ENCODE data around the gene JMJD8.

The JMJD8 gene

DNA sequence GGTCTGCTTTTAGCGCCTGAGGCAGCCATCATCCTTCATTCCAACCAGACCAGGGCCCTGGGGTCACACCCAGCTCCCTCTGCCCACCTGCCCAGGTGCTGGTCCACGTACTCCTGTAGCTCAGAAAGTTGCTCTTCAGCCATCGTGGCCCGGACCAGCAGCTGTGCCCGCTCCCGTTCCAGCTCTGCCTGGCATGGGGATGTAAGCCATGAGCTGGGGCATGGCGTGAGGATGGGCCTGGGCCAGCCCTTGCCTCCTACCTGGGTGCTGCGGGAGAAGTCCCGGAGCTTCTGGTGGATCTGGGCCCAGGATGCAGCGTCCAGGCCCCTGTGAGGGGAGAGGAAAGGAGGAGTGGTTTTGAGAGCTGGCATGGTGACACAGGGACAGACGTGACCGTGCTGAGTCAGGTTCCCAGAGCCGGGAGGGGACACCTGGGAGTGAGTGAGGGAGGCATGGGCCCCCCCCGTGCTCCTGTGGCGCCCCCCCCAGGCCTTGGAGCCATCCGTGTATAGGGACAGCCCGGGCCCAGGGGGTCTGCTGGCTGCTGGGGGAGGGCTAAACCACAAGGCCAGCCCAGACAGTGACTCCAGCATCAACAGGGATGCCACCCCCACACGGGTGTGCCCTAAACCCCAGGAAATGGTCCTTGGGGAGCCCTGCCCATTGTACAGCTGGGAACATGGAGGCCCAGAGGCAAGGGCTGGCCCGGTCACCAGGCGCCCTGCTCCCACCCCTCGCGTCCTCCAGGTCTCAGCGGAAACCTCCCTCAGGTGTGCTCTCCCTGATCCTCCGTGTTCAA is 38.9 kb upstream of the JMJD8 start:
- no peak for DNase-seq (ENCODE audit: low spot score)

DNA sequence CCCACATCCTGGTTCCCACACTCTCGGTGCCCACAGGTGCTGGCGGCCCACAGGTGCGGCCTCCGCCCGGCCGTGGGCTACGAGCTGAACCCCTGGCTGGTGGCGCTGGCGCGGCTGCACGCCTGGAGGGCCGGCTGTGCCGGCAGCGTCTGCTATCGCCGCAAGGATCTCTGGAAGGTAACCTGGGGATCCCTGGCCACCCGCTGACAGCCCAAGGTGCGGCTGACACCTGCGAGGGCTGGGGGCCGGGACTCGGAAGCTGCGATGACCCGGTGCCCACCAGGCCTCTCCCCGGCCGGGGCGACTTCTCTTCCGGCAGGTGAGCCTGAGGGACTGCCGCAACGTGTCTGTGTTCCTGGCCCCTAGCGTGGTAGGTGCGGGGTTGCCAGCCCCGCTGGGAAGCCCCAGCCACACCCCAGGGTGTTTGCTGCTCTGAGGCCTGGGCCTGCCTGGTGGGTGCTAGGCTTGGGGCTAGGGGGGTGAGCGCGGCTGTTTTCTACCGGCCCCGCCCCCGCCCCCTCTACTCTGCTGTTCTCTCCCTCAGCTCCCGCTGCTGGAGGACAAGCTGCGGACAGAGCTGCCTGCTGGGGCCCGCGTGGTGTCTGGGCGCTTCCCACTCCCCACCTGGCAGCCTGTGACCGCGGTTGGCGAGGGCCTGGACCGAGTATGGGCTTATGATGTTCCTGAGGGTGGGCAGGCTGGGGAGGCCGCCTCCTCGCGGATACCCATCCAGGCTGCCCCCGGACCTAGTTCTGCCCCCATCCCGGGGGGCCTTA is 37.8 kb upstream of the JMJD8 start:
- DNase-seq (ENCODE audit: low spot score): no peak

DNA sequence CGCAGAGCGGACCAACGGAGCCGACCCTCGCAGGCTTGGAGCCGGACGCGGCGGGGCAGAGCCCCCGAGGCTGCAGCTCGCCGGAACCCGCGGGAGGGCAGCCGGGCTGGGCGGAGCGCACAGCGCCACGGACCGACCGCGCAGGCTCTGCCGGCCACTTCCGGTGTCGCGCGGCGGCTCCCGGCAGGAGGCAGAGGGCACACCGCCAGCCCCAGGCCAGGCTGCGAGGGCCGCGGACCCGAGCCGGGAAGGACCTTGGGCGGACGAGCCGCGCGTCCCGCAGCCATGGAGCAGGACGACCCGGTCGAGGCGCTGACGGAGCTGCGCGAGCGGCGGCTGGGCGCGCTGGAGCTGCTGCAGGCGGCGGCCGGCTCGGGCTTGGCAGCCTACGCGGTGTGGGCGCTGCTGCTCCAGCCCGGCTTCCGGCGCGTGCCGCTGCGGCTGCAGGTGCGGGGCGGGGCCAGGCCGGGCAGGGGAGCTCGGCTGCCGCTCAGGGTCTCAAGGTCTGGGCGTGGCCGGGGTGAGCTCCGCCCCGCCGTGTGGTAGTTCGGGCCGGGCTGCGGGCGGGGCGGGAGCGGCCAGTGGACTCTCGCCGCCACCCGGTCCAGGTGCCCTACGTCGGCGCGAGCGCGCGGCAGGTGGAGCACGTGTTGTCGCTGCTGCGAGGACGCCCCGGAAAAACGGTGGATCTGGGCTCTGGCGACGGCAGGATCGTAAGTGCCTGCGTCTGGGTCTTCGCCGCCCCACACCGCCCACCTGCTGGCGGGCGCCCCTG is 37.0 kb upstream of the JMJD8 start, which contains the start of gene ANTKMT:
Gene ANTKMT (plus strand): TSS at position 157 of the 775 bp plus-strand sequence. CDS start 129 bp downstream, at position 286.
- DNase-seq (ENCODE audit: low spot score): peak; percentile 82

DNA sequence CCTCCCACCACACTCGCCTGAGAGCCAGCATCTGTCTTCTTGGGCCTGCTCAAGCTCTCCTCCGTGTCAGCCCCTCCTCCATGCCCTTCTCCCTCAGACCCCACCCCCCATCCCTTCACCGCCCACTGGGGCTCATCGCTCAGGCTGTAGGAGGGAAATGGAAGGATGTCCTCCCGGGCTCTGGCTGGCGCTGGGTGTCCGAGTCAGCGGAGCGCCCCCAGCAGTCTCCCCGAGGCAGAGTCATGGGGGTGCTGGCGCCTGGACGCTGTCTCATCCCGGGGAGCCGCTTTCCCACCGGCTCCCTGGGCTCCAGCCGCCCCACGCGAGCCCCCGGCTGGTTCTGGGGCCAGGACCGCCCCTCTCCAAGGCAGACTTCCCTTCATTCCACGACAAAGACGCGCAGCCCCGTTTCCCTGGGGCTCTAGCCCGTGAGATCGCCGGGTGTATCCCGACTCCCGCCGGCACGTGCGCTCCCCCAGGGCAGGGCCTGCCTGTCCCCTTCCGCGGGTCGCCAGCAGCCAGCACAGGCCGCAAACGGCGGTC is 36.4 kb upstream of the JMJD8 start:
- peak; percentile 86 for DNase-seq (ENCODE audit: low spot score)

DNA sequence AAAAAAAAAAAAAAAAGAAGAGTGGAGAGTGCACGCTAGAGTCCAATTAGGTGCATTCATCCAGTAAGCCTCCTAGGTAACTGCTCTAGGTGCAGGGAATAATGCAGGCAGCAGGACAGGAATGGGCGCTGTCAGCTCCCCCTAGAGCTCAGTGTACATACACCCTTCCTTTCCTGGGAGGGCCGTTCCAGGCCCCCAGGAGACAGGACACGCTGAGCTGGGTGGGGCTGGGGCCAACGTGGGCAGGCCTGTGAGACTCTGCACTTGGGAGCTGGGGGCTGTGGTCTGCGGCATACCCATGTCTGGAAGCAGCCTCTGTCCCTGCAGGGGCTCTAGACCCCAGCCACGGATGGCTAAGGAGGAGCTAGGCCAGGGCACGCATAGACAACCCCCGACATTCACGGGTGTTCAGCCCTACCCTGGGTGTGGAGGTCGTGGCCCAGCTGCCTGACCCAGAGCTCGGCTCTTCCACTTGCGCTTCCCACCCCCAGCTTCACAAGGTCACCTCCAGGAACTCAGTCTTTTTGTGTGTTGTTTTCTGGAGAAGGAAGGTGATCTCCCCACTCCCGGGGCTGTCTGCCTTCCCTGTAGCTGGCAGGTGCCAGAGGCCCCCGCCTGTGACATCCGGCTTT is 35.8 kb upstream of the JMJD8 start:
- DNase-seq (ENCODE audit: low spot score): peak; percentile 69

DNA sequence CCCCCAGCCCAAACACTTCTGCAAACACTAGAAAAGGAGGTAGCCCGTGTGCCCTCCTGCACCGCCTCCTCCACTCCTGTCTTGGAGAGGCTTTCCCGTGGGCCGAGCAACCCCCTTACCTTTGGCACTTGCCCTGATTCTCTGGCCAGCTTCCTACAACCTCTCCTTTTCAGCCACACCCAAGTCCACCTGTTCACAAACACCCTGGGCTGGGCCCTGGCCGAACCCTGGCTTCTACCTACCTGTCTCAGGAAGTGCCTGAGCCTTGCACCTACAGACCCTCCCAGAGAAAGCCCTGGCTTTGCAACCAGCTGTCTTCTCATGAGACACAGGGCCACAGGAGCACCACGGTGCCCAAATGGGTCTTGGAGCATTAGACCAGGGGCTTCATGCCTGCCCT is 34.8 kb upstream of the JMJD8 start:
- DNase-seq (ENCODE audit: low spot score): no peak

DNA sequence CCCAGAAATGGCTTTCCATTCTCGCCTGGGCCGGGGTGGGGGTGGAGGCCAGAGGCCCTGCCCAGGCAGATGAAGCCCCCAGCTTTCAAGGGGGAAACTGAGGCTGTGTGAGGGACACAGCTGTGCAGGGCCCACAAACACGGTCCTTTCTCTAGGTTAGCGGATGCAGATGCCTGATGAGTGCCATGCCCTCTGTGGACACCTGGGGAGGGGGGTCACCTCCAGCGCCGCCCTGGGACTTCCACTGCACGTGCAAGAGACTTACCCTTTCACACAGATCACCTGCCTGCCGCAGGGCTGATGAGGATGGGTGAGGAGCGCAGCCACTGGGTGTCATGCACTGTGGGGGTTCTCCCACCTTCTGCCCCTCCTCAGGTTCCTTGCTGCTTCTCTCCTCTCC is 34.3 kb upstream of the JMJD8 start:
- no peak for DNase-seq (ENCODE audit: low spot score)

DNA sequence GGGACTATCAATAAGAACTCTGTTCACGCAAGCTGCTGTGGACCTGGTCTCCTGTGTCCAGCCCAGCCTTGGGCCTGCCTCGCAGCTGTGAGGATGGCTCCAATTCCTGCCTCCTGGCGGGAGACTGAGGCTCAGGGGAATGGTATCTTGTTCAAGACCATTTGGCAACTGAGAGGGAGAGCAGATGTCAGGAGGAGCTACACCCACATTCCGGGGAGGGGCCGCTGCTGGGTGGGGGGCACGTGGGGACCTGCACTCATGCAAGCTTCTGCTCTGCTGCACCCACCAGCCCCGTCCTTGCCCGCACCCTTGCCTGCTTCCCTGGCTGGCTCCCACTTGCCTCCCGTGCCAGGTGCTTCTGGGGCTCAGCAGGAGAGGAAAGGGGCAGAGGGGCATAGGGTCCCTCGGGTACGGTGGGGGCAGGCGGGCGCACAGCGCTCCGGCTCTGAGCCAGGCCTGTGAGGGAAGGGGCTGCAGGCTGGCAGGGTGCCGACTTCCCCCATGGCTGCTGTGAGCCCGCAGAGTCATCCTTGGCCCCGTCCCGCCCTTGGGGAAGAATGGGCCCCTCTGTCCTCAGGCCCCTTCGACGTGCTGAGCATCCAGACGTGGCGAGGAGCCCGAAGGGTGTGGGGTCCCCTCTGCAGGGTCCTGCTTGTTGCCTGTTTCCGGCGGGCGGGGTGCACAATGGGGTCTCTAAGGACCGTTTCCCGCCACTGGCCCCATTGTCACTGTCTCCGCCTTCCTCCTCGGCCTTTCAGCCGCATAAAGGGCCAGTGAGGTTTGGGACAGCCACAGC is 33.5 kb upstream of the JMJD8 start:
- DNase-seq (ENCODE audit: low spot score): no peak

DNA sequence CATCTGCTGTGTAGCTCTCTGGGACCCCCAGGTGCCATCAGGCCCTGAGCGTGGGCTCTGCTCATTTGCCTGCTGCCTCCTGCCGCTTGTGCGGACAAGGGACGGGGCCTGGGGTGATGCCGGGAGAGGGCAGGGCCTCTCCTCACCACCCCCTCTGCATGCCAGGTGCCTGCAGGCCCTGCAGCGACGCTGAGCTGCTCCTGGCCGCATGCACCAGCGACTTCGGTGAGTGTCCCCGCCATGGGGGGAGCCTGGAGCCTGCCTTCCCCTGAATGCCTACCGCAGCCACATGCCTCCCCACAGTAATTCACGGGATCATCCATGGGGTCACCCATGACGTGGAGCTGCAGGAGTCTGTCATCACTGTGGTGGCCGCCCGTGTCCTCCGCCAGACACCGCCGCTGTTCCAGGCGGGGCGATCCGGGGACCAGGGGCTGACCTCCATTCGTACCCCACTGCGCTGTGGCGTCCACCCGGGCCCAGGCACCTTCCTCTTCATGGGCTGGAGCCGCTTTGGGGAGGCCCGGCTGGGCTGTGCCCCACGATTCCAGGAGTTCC is 32.7 kb upstream of the JMJD8 start:
- DNase-seq (ENCODE audit: low spot score): no peak

DNA sequence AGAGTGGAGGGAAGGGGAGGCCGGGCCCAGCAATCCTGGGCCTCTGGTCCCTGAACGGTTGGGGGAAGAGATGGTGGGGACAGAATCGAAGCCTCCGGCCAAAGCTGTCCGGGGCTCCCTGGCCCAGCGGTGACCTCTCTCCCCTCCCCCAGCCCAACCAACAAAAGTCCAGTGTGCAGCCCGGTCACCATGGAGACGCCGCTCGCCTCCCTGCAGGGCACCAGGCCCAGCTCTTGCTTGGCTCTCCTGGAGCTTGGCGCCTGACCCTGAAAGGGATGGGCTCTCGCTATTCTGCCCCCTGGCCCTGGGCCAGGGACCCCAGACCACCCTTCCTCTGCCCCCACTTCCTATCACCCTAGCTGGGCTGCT is 32.0 kb upstream of the JMJD8 start:
- peak; percentile 81 for DNase-seq (ENCODE audit: low spot score)

DNA sequence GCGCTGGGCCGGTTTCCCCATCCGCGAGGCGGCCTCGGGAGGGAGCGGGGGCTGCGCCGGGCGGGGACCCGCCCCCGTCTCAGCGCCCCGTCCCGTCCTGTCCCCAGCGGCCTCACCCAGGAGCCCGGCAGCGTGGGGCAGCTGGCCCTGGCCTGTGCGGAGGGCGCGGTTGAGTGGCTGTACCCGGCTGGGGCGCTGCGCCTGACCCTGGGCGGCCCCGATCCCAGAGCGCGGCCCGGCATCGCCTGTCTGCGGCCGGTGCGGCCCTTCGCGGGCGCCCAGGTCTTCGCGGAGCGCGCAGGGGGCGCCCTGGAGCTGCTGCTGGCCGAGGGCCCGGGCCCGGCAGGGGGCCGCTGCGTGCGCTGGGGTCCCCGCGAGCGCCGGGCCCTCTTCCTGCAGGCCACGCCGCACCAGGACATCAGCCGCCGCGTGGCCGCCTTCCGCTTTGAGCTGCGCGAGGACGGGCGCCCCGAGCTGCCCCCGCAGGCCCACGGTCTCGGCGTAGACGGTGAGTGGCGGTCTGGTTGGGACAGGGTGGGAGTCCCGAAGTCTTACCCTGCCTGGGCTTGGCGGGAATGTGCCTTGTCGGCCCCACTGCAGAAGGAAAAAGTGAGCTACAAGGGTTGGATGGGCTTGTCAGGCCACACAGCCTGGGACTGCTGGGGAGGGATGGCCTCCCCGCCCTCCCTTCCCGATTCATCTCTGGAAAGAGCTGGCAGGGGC is 31.5 kb upstream of the JMJD8 start:
- no peak for DNase-seq (ENCODE audit: low spot score)

DNA sequence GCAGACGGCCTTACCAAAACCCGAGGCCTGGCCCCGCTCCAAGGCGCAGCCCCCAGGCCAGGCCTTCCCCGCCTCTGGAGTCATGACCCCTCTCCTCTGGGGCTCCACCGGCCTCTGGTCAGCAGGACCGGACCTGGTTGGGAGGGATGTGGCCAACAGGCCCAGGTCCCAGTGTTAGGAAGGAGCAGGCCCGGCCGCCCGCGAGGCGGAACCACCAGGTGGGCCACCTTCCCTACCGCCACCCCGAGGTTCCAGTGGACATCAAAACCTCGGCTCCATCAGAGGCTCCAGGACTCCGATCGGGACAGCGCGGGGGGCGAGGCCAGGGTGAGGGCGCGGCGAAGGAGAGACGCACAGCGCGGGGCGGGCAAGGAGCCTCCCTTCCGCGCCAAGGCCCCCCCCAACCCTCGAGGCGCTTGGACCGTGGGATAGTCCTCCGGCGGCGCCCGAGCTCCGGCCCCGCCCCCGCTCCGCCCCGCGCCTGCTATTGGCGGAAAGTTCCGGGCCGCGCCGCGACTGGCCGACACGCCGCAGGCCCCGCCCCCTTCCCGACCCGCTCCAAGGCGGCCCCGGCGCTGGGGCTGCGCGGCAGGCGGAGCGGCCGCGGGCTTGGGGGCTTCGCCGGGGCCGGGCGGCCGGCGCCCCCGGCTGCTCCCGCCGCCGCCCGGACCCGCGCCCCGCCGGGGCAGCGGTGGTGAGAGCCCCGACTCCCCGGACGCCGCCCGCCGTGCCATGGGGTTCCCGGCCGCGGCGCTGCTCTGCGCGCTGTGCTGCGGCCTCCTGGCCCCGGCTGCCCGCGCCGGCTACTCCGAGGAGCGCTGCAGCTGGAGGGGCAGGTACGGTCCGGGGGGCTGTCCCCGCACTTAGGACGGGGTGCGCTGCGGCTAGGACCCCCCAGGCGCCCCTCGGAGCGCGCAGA is 30.7 kb upstream of the JMJD8 start, which contains the start of gene METRN:
Gene METRN (plus strand): TSS at position 561 of the 919 bp plus-strand sequence. CDS start 172 bp downstream, at position 733.
- peak; percentile 82 for DNase-seq (ENCODE audit: low spot score)

DNA sequence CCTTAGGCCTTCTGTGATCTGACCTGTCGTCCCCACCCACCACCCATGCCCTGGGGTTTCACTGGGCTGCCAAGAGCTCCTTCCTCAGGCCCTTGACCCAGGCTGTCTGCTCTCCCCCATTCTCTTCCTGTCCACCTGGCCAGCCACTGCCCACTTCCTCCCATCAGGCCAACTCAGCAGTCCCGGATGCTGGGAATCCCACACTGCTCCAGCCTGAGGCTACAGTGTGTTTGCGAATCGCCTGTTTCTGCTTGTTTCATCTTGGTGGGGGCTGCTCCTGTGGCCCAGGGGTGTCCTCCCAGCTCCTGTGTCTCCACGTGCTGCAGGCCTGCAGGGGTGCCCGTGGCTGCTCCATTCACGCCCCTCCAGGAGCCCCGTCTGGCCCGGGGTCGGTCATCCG is 29.9 kb upstream of the JMJD8 start:
- no peak for DNase-seq (ENCODE audit: low spot score)

DNA sequence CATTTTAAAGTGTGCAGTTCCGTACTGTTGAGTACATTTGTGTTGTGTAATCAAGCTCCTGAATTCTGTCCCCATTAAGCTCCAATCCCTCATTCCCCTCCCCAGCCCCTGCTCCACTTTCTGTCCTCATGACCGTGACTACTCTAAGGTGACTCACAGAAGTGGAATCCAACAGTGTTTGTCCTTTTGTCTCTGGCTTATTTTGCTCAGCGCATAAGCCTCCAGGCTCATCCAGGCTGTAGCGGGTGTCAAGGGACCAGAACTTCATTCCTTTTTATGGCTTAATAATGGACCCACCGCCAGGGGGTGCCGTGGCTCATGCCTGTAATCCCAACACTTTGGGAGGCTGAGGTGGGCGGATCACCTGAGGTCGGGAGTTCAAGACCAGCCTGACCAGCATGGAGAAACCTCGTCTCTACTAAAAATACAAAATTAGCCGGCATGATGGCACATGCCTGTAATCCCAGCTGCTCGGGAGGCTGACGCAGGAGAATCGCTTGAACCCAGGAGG is 28.7 kb upstream of the JMJD8 start:
- DNase-seq (ENCODE audit: low spot score): peak; percentile 84

DNA sequence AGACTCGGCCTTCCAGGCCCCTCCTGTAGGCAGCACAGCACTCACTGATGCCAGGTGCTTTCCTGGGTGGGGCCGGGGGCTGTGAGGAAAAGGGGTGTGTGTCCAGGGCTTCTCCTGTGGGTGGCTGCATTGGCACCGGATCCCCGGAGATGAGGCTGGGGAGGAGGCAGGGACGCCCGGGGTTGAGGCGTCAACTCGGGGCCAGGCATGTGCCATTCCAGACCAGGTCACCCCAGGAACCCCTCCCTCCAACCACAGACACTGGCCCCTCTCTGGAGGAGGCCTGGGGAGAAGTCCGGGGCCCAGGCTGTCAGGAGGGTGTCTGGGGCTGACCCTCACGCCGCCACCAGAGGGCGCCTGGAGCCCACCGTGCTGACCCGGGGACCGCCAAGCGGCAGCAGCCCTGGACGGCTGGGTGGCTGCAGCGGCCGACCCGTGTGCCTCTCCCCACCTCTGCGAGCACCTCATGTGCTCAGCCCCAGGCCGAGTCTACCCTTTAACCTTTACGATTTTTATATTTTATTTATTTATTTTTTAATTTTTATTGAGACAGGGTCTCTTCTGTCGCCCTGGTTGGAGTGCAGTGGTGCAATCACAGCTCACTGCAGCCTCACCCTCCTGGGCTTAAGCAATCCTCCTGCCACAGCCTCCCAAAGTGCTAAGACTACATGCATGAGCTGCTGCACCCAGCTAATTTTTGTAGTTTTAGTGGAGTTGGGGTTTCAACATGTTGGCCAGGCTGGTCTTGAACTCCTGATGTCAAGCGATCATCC is 27.6 kb upstream of the JMJD8 start:
- peak; percentile 78 for DNase-seq (ENCODE audit: low spot score)

DNA sequence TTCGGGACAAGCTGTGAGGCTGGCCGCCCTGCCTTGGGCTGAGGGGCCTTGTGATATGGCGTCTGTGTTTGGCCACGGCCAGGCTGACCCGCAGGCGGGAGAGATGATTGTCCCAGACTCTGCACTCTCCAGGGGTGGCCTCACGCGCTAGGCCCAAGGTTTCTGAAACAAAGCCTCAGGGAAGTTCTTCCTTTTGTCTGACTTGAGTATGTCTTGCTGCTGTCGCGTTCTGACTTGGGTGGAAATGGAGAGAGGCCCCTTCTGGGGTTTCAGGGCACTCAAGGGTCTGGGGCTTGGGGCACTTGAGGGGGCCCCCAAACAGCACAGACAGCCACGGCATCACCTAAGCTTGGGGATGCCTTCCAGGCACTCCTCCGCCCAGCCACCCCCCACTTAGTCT is 26.9 kb upstream of the JMJD8 start:
- no peak for DNase-seq (ENCODE audit: low spot score)

DNA sequence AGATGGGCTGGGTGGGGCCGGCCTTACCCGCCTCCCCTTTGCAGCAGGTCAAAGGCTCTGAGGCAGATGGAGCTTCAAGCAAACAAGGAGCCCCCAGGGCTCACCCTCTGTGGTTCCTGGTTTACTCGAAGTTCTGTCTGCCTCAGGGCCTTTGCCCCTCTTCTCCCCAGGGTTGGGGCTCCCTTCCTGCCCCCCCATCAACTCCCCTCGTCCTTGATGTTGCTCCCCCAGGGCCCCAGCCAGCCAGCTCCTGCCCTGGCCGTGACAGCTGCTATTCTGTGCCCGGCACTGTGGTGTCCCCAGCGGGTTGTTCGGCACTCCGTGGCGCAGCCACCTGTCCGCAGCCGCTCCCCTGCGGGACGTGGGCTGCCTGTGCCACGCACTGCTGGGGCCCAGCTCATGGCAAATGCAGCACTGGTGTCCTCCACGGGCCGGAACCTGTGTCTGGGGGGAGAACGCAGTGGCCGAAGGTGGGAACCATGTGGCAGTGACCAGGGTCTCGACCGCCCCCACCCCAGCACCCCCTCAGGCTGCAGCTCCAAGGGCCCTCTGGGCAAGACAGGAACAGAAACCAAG is 26.5 kb upstream of the JMJD8 start:
- DNase-seq (ENCODE audit: low spot score): no peak

All from cerebellar cortex (tissue), 1 donor.